Ovary (tissue), 3 donors: ENCODE data around the gene SPAG9.
A peak's percentile ranks its signal among the peaks of the same experiment; 100 is the strongest.

Experiments used
- EP300 ChIP-seq: sonication (generic); formaldehyde crosslinking; IDR thresholded peaks from one replicate; pipeline ENCODE4 v1.6.1; 2017; ENCODE audit warnings: antibody characterized with exemption
- POLR2A ChIP-seq: fragments of 450-650 bp; IDR thresholded peaks from one replicate; pipeline ENCODE4 v1.6.1; 2017; ENCODE audit warnings: antibody characterized with exemption, mild to moderate bottlenecking, moderate library complexity
- TF ChIP-seq, protein P1 (sequence below), 3 donors: fragments of 450-650 bp in 2 of 3; fragments of 200-600 bp in 1 of 3; IDR thresholded peaks; one replicate each; pipeline versions ENCODE4 v1.5.1 to v1.8.0; 2016 to 2022; ENCODE audit warnings: antibody characterized with exemption in 3 of 3, mild to moderate bottlenecking in 1 of 3
- donor health status: DM: no; HTN: no; CAD: no.

GRCh38 chr17:50931144-50931908 is 189.3 kb downstream of the SPAG9 start:
- TF ChIP-seq, protein P1, sequence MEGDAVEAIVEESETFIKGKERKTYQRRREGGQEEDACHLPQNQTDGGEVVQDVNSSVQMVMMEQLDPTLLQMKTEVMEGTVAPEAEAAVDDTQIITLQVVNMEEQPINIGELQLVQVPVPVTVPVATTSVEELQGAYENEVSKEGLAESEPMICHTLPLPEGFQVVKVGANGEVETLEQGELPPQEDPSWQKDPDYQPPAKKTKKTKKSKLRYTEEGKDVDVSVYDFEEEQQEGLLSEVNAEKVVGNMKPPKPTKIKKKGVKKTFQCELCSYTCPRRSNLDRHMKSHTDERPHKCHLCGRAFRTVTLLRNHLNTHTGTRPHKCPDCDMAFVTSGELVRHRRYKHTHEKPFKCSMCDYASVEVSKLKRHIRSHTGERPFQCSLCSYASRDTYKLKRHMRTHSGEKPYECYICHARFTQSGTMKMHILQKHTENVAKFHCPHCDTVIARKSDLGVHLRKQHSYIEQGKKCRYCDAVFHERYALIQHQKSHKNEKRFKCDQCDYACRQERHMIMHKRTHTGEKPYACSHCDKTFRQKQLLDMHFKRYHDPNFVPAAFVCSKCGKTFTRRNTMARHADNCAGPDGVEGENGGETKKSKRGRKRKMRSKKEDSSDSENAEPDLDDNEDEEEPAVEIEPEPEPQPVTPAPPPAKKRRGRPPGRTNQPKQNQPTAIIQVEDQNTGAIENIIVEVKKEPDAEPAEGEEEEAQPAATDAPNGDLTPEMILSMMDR (IDR thresholded peaks at IDR 0.05): no peak
- TF ChIP-seq POLR2A (peak; percentile 33), EP300 (no peak)
